HAP-1 (cell line): Measurements from ENCODE around the gene DZANK1.
"Not testable (repeated sequence)": the region's sequence is repeated elsewhere in the genome, so short reads cannot be mapped to it uniquely, and the experiment has no call there.

Source experiments
- DNase-seq, 2 experiments: peaks; one replicate each; pipeline ENCODE4 v3.0.0-alpha.2; 2016 to 2020; ENCODE audit warnings: low spot score in 2 of 2
- H3K27me3 ChIP-seq: fragments of 250-450 bp; sonication (Bioruptor Pico); 2 replicates; pipeline ENCODE4 v1.5.1; 2020; ENCODE audit warnings: low read depth, mild to moderate bottlenecking, moderate library complexity
- H3K36me3 ChIP-seq: fragments of 250-450 bp; sonication (Bioruptor Pico); replicated peaks from 2 replicates; pipeline ENCODE4 v1.5.1; 2020; ENCODE audit warnings: mild to moderate bottlenecking
- H3K4me1 ChIP-seq: fragments of 250-450 bp; sonication (Bioruptor Pico); 2 replicates; pipeline ENCODE4 v1.5.1; 2020; ENCODE audit warnings: mild to moderate bottlenecking
- H3K4me3 ChIP-seq: fragments of 250-450 bp; sonication (Bioruptor Pico); 2 replicates; pipeline ENCODE4 v1.5.1; 2020; ENCODE audit warnings: mild to moderate bottlenecking, moderate library complexity
- H3K9me3 ChIP-seq: fragments of 250-450 bp; sonication (Bioruptor Pico); 2 replicates; pipeline ENCODE4 v1.5.1; 2020; ENCODE audit warnings: mild to moderate bottlenecking, moderate library complexity
- in situ Hi-C: fragments of 300-500 bp; cut with MboI; formaldehyde crosslinking; loops from 3 replicates; pipeline ENCODE4 v1.14.3; 2020; ENCODE audit warnings: low sequenced_read_pairs, inconsistent platforms, mixed read lengths

The DZANK1 gene

GRCh38 chr20:18421608-18422007 lies 45.2 kb downstream of the DZANK1 start:
- no peak for DNase-seq

GRCh38 chr20:18416486-18416885 lies 50.3 kb downstream of the DZANK1 start:
- Histone ChIP-seq H3K9me3 (no peaks in the 10 kb centered on the region), H3K36me3 (no peaks in the 10 kb centered on the region), H3K27me3 (peaks cover 10% of the 10 kb centered on the region), H3K4me3 (no peak overlapping the region), H3K4me1 (peaks cover 20% of the 10 kb centered on the region)
- peak; percentile 47 to 64 for DNase-seq
- in situ Hi-C loops: no loop called here

More at GRCh38 chr20:18421608-18422007, 45.2 kb downstream of the DZANK1 start:
- no peaks in the 10 kb centered on the region for H3K36me3 ChIP-seq
- H3K27me3 ChIP-seq: peaks cover 10% of the 10 kb centered on the region
- H3K9me3 ChIP-seq: no peaks in the 10 kb centered on the region
- peaks cover 6% of the 10 kb centered on the region for H3K4me1 ChIP-seq
- in situ Hi-C loops: no loop called here
- H3K4me3 ChIP-seq: no peak overlapping the region

- Histone ChIP-seq H3K4me3 (no peak overlapping the region), H3K36me3 (no peaks in the 10 kb centered on the region), H3K4me1 (peaks cover 20% of the 10 kb centered on the region), H3K27me3 (no peaks in the 10 kb centered on the region), H3K9me3 (no peaks in the 10 kb centered on the region)
- DNase-seq: no peak
- in situ Hi-C loops: no loop called here
These were observed 52.7 kb downstream of the DZANK1 start for GRCh38 chr20:18414140-18414539.

- H3K27me3 ChIP-seq: no peaks in the 10 kb centered on the region
- no peaks in the 10 kb centered on the region for H3K36me3 ChIP-seq
- H3K9me3 ChIP-seq: no peaks in the 10 kb centered on the region
- peaks cover 19% of the 10 kb centered on the region for H3K4me1 ChIP-seq
- H3K4me3 ChIP-seq: no peak overlapping the region
- in situ Hi-C loops: no loop called here
- DNase-seq: no peak
These were observed 54.5 kb downstream of the DZANK1 start for GRCh38 chr20:18412221-18412901.

GRCh38 chr20:18405826-18406225 lies 61.0 kb downstream of the DZANK1 start:
- Histone ChIP-seq H3K4me3 (no peak overlapping the region), H3K4me1 (no peaks in the 10 kb centered on the region), H3K9me3 (no peaks in the 10 kb centered on the region), H3K27me3 (no peaks in the 10 kb centered on the region), H3K36me3 (no peaks in the 10 kb centered on the region)
- no peak for DNase-seq
- in situ Hi-C loops: no loop called here

- in situ Hi-C loops: no loop called here
- no peaks in the 10 kb centered on the region for H3K27me3 ChIP-seq
- no peaks in the 10 kb centered on the region for H3K9me3 ChIP-seq
- H3K4me3 ChIP-seq: no peak overlapping the region
- H3K4me1 ChIP-seq: no peaks in the 10 kb centered on the region
- DNase-seq: no peak
- H3K36me3 ChIP-seq: no peaks in the 10 kb centered on the region
These were observed 62.7 kb downstream of the DZANK1 start for GRCh38 chr20:18404172-18404571.

- H3K4me3 ChIP-seq: no peak overlapping the region
- no peaks in the 10 kb centered on the region for H3K36me3 ChIP-seq
- H3K4me1 ChIP-seq: no peaks in the 10 kb centered on the region
- H3K27me3 ChIP-seq: no peaks in the 10 kb centered on the region
- DNase-seq: no peak
- in situ Hi-C loops: no loop called here
- no peaks in the 10 kb centered on the region for H3K9me3 ChIP-seq
These were observed 63.6 kb downstream of the DZANK1 start for GRCh38 chr20:18403269-18403668.

GRCh38 chr20:18401305-18401704 lies 65.5 kb downstream of the DZANK1 start:
- Histone ChIP-seq H3K27me3 (no peaks in the 10 kb centered on the region), H3K36me3 (no peaks in the 10 kb centered on the region), H3K4me3 (no peak overlapping the region), H3K4me1 (no peaks in the 10 kb centered on the region), H3K9me3 (no peaks in the 10 kb centered on the region)
- in situ Hi-C loops: no loop called here
- DNase-seq: no peak

GRCh38 chr20:18400460-18400859 lies 66.4 kb downstream of the DZANK1 start:
- Histone ChIP-seq H3K4me1 (no peaks in the 10 kb centered on the region), H3K4me3 (no peak overlapping the region), H3K9me3 (no peaks in the 10 kb centered on the region), H3K27me3 (no peaks in the 10 kb centered on the region), H3K36me3 (no peaks in the 10 kb centered on the region)
- in situ Hi-C loops: no loop called here
- no peak for DNase-seq

- H3K9me3 ChIP-seq, H3K27me3 ChIP-seq, in situ Hi-C loops, H3K4me1 ChIP-seq, DNase-seq, H3K4me3 ChIP-seq, H3K36me3 ChIP-seq: not testable (repeated sequence)
These were observed 68.1 kb downstream of the DZANK1 start for GRCh38 chr20:18398713-18399112.

GRCh38 chr20:18397030-18397429 lies 69.8 kb downstream of the DZANK1 start:
- in situ Hi-C loops: no loop called here
- Histone ChIP-seq H3K4me3 (no peak overlapping the region), H3K27me3 (no peaks in the 10 kb centered on the region), H3K4me1 (no peaks in the 10 kb centered on the region), H3K36me3 (no peaks in the 10 kb centered on the region), H3K9me3 (no peaks in the 10 kb centered on the region)
- DNase-seq: no peak

GRCh38 chr20:18395544-18395943 lies 71.3 kb downstream of the DZANK1 start:
- no peak for DNase-seq
- H3K9me3 ChIP-seq: no peaks in the 10 kb centered on the region
- no peak overlapping the region for H3K4me3 ChIP-seq
- H3K4me1 ChIP-seq: no peaks in the 10 kb centered on the region
- H3K27me3 ChIP-seq: no peaks in the 10 kb centered on the region
- in situ Hi-C loops: no loop called here
- H3K36me3 ChIP-seq: no peaks in the 10 kb centered on the region

- Histone ChIP-seq H3K9me3 (no peaks in the 10 kb centered on the region), H3K4me3 (no peak overlapping the region), H3K27me3 (no peaks in the 10 kb centered on the region), H3K4me1 (no peaks in the 10 kb centered on the region), H3K36me3 (no peaks in the 10 kb centered on the region)
- in situ Hi-C loops: no loop called here
- DNase-seq: no peak
These were observed 72.5 kb downstream of the DZANK1 start for GRCh38 chr20:18394363-18394762.

GRCh38 chr20:18391686-18392085 lies 75.1 kb downstream of the DZANK1 start:
- H3K36me3 ChIP-seq: no peaks in the 10 kb centered on the region; the same call in 1 of the 2 replicates
- H3K4me1 ChIP-seq: no peaks in the 10 kb centered on the region
- H3K27me3 ChIP-seq: no peaks in the 10 kb centered on the region
- no peak overlapping the region for H3K4me3 ChIP-seq
- no peaks in the 10 kb centered on the region for H3K9me3 ChIP-seq
- in situ Hi-C loops: no loop called here
- no peak for DNase-seq

- Histone ChIP-seq H3K27me3 (no peaks in the 10 kb centered on the region), H3K4me3 (no peak overlapping the region), H3K9me3 (no peaks in the 10 kb centered on the region), H3K36me3 (no peaks in the 10 kb centered on the region; the same call in 1 of the 2 replicates), H3K4me1 (no peaks in the 10 kb centered on the region)
- DNase-seq: no peak
- in situ Hi-C loops: no loop called here
These were observed 76.6 kb downstream of the DZANK1 start for GRCh38 chr20:18390201-18390600.
